HCT116 (cell line): Measurements from ENCODE around the gene TMEM174. TPM values are rescaled to one million over a fixed set of nuclear protein-coding genes. Genes with fewer than 3 reads are reported as not detected.

Experiments
- ATAC-seq: fragments of 200-7000 bp; cut with Tn5 transposase; 2 replicates; pipeline ENCODE4 v1.9.1; 2020; ENCODE audit warnings: mild to moderate bottlenecking, moderate library complexity
- BruUV-seq: library from RNA; stranded (reverse); fragments of 400-500 nt; replicated peaks from 2 replicates; lab custom pipeline; 2021; lab: Mats Ljungman, UMichigan
- CTCF ChIA-PET: fragments of 300-600 bp; sonication (Branson Sonifier 250); formaldehyde crosslinking; loops from one replicate; lab custom pipeline; 2021; ENCODE audit warnings: antibody characterized with exemption; lab: Charles Lee
- POLR2A ChIA-PET: fragments of 300-600, 350-600 bp; sonication (Branson Sonifier 250); formaldehyde crosslinking; loops from one replicate; lab custom pipeline; 2021; ENCODE audit warnings: antibody characterized with exemption; lab: Charles Lee
- RAD21 ChIA-PET, 2 experiments: fragments of 300-600 bp; sonication (Branson Sonifier 250); formaldehyde crosslinking; loops; one replicate each; lab custom pipeline; 2023; ENCODE audit warnings: low total read pairs in 2 of 2; ENCODE audit not compliant: uncharacterized antibody in 2 of 2, unreplicated experiment in 2 of 2, low non-redundant PET in 1 of 2; lab: Charles Lee
- DNase-seq: peaks from one replicate; pipeline ENCODE4 v3.0.0-alpha.2; 2010; ENCODE audit warnings: low read depth, low spot score
- H2AFZ ChIP-seq: fragments of 200-600 bp; shearing (Covaris generic), sonication (generic); 2 replicates; pipeline ENCODE4 v1.6.1; 2017; ENCODE audit warnings: low read depth, mixed run types, mixed read lengths, antibody characterized with exemption, low read length; ENCODE audit not compliant: poor library complexity, severe bottlenecking
- H3K27ac ChIP-seq: 2 replicates; pipeline ENCODE4 v1.5.1; 2012; ENCODE audit warnings: low read depth, low read length
- H3K27me3 ChIP-seq: fragments of 200-600 bp; sonication (generic); 2 replicates; pipeline ENCODE4 v1.6.1; 2016; ENCODE audit warnings: mixed run types, low read length, mixed read lengths; ENCODE audit not compliant: insufficient read depth
- H3K36me3 ChIP-seq, 2 experiments: fragments of 200-500 bp in 1 of 2; fragments of 200-600 bp in 1 of 2; sonication (Bioruptor generic) in 1 of 2; sonication (generic) in 1 of 2; 2 replicates each; pipeline versions ENCODE4 v1.5.1 to v1.6.1; 2014 to 2016; ENCODE audit warnings: low read length in 2 of 2, inconsistent platforms in 1 of 2, mixed read lengths in 1 of 2, mixed run types in 1 of 2; ENCODE audit not compliant: insufficient read depth in 2 of 2, control insufficient read depth in 1 of 2
- H3K4me1 ChIP-seq, 2 experiments: fragments of 200-600 bp in 1 of 2; sonication (generic) in 1 of 2; 2 replicates each; pipeline versions ENCODE4 v1.5.1 to v1.6.1; 2012 to 2017; ENCODE audit warnings: low read length in 2 of 2, inconsistent platforms in 1 of 2, mild to moderate bottlenecking in 1 of 2, mixed read lengths in 1 of 2, mixed run types in 1 of 2, moderate library complexity in 1 of 2; ENCODE audit not compliant: insufficient read depth in 2 of 2, control insufficient read depth in 1 of 2
- H3K4me2 ChIP-seq: fragments of 200-600 bp; sonication (generic); 2 replicates; pipeline ENCODE4 v1.6.1; 2017; ENCODE audit warnings: mixed run types, low read length, mixed read lengths
- H3K4me3 ChIP-seq, 2 experiments: fragments of 200-600 bp in 1 of 2; sonication (generic) in 1 of 2; replicated peaks in 1 of 2; 2 replicates each; pipeline ENCODE4 v1.5.1; 2011 to 2016; ENCODE audit warnings: low read length in 2 of 2, control low read depth in 1 of 2, low read depth in 1 of 2, mild to moderate bottlenecking in 1 of 2, mixed read lengths in 1 of 2, mixed run types in 1 of 2
- H3K79me2 ChIP-seq: fragments of 200-600 bp; sonication (generic); 2 replicates; pipeline ENCODE4 v1.6.1; 2017; ENCODE audit warnings: mild to moderate bottlenecking, mixed run types, low read length, moderate library complexity, mixed read lengths; ENCODE audit not compliant: insufficient read depth
- H3K9ac ChIP-seq: fragments of 200-600 bp; sonication (generic); 2 replicates; pipeline ENCODE4 v1.6.1; 2016; ENCODE audit warnings: low read length, mixed read lengths
- H3K9me2 ChIP-seq: fragments of 200-600 bp; sonication (generic), shearing (Covaris generic); 2 replicates; pipeline ENCODE4 v1.6.1; 2017; ENCODE audit warnings: mixed run types, mild to moderate bottlenecking, moderate library complexity; ENCODE audit not compliant: insufficient read depth
- H3K9me3 ChIP-seq, 2 experiments: fragments of 200-500 bp in 1 of 2; fragments of 200-600 bp in 1 of 2; sonication (Bioruptor generic) in 1 of 2; sonication (generic) in 1 of 2; 2 replicates each; pipeline ENCODE4 v1.6.1; 2014 to 2017; ENCODE audit warnings: low read length in 2 of 2, mixed read lengths in 2 of 2, inconsistent platforms in 1 of 2, low read depth in 1 of 2, mild to moderate bottlenecking in 1 of 2, mixed run types in 1 of 2, moderate library complexity in 1 of 2; ENCODE audit not compliant: control insufficient read depth in 1 of 2, insufficient read depth in 1 of 2
- H4K20me1 ChIP-seq: fragments of 200-600 bp; sonication (generic), shearing (Covaris generic); 2 replicates; pipeline ENCODE4 v1.6.1; 2017; ENCODE audit warnings: mixed run types, mild to moderate bottlenecking, moderate library complexity; ENCODE audit not compliant: insufficient read depth
- ATF3 ChIP-seq: IDR thresholded peaks from 2 replicates; pipeline ENCODE4 v1.6.1; 2012
- CBX3 ChIP-seq: IDR thresholded peaks from 2 replicates; pipeline ENCODE4 v1.6.1; 2012; ENCODE audit warnings: low read depth
- CTCF ChIP-seq, 3 experiments: fragments of 200-600 bp in 1 of 3; sonication (generic) in 1 of 3; IDR thresholded peaks in 2 of 3; conservative IDR thresholded peaks in 1 of 3; 2 replicates each; pipeline ENCODE4 v1.5.1; 2012 to 2017; ENCODE audit warnings: low read depth in 2 of 3, low read length in 2 of 3, antibody characterized with exemption in 1 of 3, borderline replicate concordance in 1 of 3, control low read depth in 1 of 3, mild to moderate bottlenecking in 1 of 3, mixed read lengths in 1 of 3, mixed run types in 1 of 3, moderate library complexity in 1 of 3; ENCODE audit not compliant: insufficient read depth in 1 of 3
- EGR1 ChIP-seq: IDR thresholded peaks from 2 replicates; pipeline ENCODE4 v1.6.1; 2012; ENCODE audit warnings: low read depth
- EZH2 ChIP-seq: fragments of 200-600 bp; sonication (generic); IDR thresholded peaks from 2 replicates; pipeline ENCODE4 v1.6.1; 2017; ENCODE audit warnings: antibody characterized with exemption, mixed run types
- EZH2phosphoT487 ChIP-seq: fragments of 200-600 bp; IDR thresholded peaks from 2 replicates; pipeline ENCODE4 v1.6.1; 2018; ENCODE audit warnings: antibody characterized with exemption, borderline replicate concordance
- FOSL1 ChIP-seq: IDR thresholded peaks from 2 replicates; pipeline ENCODE4 v1.6.1; 2012; ENCODE audit warnings: low read depth
- JUND ChIP-seq: IDR thresholded peaks from 2 replicates; pipeline ENCODE4 v1.6.1; 2012
- MAX ChIP-seq: IDR thresholded peaks from 2 replicates; pipeline ENCODE4 v1.6.1; 2012
- POLR2A ChIP-seq: IDR thresholded peaks from 2 replicates; pipeline ENCODE4 v1.7.0; 2011; ENCODE audit warnings: borderline replicate concordance; ENCODE audit not compliant: insufficient read depth, insufficient read length; ENCODE audit errors: extremely low read depth
- SIN3A ChIP-seq: IDR thresholded peaks from 2 replicates; pipeline ENCODE4 v1.6.1; 2012; ENCODE audit warnings: low read depth
- SP1 ChIP-seq: IDR thresholded peaks from 2 replicates; pipeline ENCODE4 v1.6.1; 2012; ENCODE audit warnings: low read depth
- TCF7L2 ChIP-seq: IDR thresholded peaks from 2 replicates; pipeline ENCODE4 v1.7.0; 2011; ENCODE audit warnings: borderline replicate concordance, inconsistent platforms; ENCODE audit not compliant: insufficient read depth, insufficient read length; ENCODE audit errors: extremely low read depth
- YY1 ChIP-seq: IDR thresholded peaks from 2 replicates; pipeline ENCODE4 v1.6.1; 2011; ENCODE audit warnings: low read length, low read depth, moderate library complexity, mild to moderate bottlenecking; ENCODE audit not compliant: insufficient replicate concordance; ENCODE audit errors: extremely low read depth
- ZBTB33 ChIP-seq: IDR thresholded peaks from 2 replicates; pipeline ENCODE4 v1.6.1; 2011; ENCODE audit warnings: mild to moderate bottlenecking, low read length, moderate library complexity; ENCODE audit not compliant: insufficient replicate concordance; ENCODE audit errors: extremely low read depth
- ZFX ChIP-seq: fragments of 450-650 bp; IDR thresholded peaks from 2 replicates; pipeline ENCODE4 v1.6.1; 2017
- intact Hi-C: fragments of 100-400 bp; cut with micrococcal nuclease; formaldehyde crosslinking; loops from 2 replicates; pipeline ENCODE4 v1.10.0; 2022
- total RNA-seq: library from RNA; stranded (reverse); gene quantifications from one replicate; pipeline ENCODE4 v1.2.1, GENCODE V29; 2021; ENCODE audit not compliant: unreplicated experiment

Gene TMEM174
- total RNA-seq, 1 experiment from 2014 or later: not detected

GRCh38 chr5:73143716-73144115 is 29.3 kb upstream of the TMEM174 start:
- intact Hi-C loops: no loop called here
- DNase-seq: no peak
- H3K4me2 ChIP-seq: no peak overlapping the region

DNA sequence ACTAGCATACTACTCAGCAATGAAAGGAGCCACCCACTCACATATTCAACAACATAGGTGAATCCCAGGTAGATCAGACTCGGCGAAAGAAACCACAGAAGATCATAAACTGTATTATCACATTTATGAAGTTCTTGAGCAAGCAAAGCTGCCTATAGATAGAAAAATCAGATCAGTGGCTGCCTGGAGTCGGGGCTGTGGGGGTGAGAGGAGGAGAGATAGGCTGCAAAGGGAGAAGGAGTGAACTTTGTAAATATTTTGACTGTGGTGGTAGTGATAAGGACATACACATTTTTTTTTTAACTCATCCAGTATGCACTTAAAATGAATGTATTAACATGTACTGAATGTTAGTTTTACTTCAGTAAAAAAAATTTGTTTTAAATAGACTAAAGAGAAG is 23.5 kb upstream of the TMEM174 start:
- ChIA-PET POLR2A (no interaction called here), CTCF (interaction anchor here (1.7 kb wide), 1 partner anchor 21 kb away, joined by 4 read pairs; no protein-coding TSS in a partner anchor), RAD21 (no interaction called here)
- H3K36me3 ChIP-seq: no peaks in the 10 kb centered on the region
- H3K79me2 ChIP-seq: no peaks in the 10 kb centered on the region
- no peaks in the 10 kb centered on the region for H3K9me3 ChIP-seq
- no peaks in the 10 kb centered on the region for H4K20me1 ChIP-seq
- no peak overlapping the region for H3K4me2 ChIP-seq
- ATAC-seq (no peak), DNase-seq (no peak)
- no peak overlapping the region for H2AFZ ChIP-seq
- H3K4me3 ChIP-seq: no peak overlapping the region
- H3K9ac ChIP-seq: no peak overlapping the region
- H3K4me1 ChIP-seq: no peaks in the 10 kb centered on the region
- no peaks in the 10 kb centered on the region for H3K27me3 ChIP-seq
- no peaks in the 10 kb centered on the region for H3K9me2 ChIP-seq
- H3K27ac ChIP-seq: no peak overlapping the region
- intact Hi-C loops: no loop called here
- BruUV-seq: no TSS peak
- TF ChIP-seq TCF7L2 (no peak), ZFX (no peak), ZBTB33 (no peak), POLR2A (no peak), SP1 (no peak), JUND (no peak), ATF3 (no peak), SIN3A (no peak), CTCF (IDR thresholded peaks at IDR 0.05 in 2 of 3, conservative IDR thresholded peaks at IDR 0.05 in 1 of 3; ENCODE audit: borderline replicate concordance in 1 of 3, insufficient read depth in 1 of 3, low read depth in 2 of 3, low read length in 2 of 3) (no peak), EGR1 (no peak), EZH2phosphoT487 (no peak), YY1 (no peak), FOSL1 (no peak), CBX3 (no peak), EZH2 (no peak)

More at GRCh38 chr5:73143716-73144115, 29.3 kb upstream of the TMEM174 start:
- ChIA-PET POLR2A (no interaction called here), CTCF (no interaction called here), RAD21 (no interaction called here)
- H3K36me3 ChIP-seq: no peaks in the 10 kb centered on the region
- ATAC-seq: no peak
- H3K27me3 ChIP-seq: no peaks in the 10 kb centered on the region
- H3K4me3 ChIP-seq: no peak overlapping the region
- no peaks in the 10 kb centered on the region for H3K9me2 ChIP-seq
- TF ChIP-seq ATF3 (no peak), MAX (no peak)
- H3K4me1 ChIP-seq: no peaks in the 10 kb centered on the region
- H2AFZ ChIP-seq: no peak overlapping the region
- no peak overlapping the region for H3K9ac ChIP-seq
- no TSS peak for BruUV-seq
- no peak overlapping the region for H3K27ac ChIP-seq
- H3K9me3 ChIP-seq: no peaks in the 10 kb centered on the region
- no peaks in the 10 kb centered on the region for H4K20me1 ChIP-seq
- no peaks in the 10 kb centered on the region for H3K79me2 ChIP-seq
